Testis (tissue), 2 donors: Measurements from ENCODE around the gene PTPN6.

ENCODE experiments used
- POLR2A ChIP-seq: fragments of 450-650 bp; IDR thresholded peaks from one replicate; pipeline ENCODE4 v1.6.1; 2017; ENCODE audit warnings: antibody characterized with exemption, mild to moderate bottlenecking, moderate library complexity
- TF ChIP-seq, protein P1 (sequence below), 3 experiments: fragments of 450-650 bp in 2 of 3; fragments of 200-600 bp in 1 of 3; sonication (generic) in 1 of 3; IDR thresholded peaks; one replicate each; pipeline ENCODE4 v1.5.1; 2016 to 2019; ENCODE audit warnings: antibody characterized with exemption in 3 of 3, mild to moderate bottlenecking in 2 of 3, moderate library complexity in 1 of 3

DNA sequence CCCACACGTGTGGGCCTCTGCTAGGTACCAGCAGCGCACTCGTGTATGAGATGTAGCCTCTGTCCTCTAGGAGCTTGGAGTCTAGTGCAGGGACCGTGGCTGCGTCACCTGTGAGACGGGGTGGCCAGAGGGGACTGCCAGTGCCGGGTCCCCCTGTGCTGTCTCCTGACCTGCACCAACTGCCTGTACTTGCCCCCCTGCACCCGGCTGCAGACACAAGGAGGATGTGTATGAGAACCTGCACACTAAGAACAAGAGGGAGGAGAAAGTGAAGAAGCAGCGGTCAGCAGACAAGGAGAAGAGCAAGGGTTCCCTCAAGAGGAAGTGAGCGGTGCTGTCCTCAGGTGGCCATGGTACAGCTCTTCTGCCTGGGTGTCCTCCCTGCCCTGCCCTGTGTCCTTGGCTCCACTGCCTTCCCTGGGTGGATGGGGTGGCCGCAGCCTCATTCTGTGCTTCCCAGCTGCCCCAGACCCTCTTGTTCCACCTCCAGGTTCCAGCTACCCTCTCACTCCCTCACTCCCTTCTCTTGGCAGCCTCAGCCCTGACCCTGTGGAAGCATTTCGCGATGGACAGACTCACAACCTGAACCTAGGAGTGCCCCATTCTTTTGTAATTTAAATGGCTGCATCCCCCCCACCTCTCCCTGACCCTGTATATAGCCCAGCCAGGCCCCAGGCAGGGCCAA is 9.6 kb downstream of the PTPN6 start:
- TF ChIP-seq, protein P1, sequence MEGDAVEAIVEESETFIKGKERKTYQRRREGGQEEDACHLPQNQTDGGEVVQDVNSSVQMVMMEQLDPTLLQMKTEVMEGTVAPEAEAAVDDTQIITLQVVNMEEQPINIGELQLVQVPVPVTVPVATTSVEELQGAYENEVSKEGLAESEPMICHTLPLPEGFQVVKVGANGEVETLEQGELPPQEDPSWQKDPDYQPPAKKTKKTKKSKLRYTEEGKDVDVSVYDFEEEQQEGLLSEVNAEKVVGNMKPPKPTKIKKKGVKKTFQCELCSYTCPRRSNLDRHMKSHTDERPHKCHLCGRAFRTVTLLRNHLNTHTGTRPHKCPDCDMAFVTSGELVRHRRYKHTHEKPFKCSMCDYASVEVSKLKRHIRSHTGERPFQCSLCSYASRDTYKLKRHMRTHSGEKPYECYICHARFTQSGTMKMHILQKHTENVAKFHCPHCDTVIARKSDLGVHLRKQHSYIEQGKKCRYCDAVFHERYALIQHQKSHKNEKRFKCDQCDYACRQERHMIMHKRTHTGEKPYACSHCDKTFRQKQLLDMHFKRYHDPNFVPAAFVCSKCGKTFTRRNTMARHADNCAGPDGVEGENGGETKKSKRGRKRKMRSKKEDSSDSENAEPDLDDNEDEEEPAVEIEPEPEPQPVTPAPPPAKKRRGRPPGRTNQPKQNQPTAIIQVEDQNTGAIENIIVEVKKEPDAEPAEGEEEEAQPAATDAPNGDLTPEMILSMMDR (IDR thresholded peaks at IDR 0.05): peak in 2 of 3 experiments; percentile 1 to 18
- no peak for TF ChIP-seq POLR2A
